MM.1S (cell line): ENCODE data around the gene RAB25.

Experiments used
- DNase-seq: peaks from one replicate; pipeline ENCODE4 v3.0.0-alpha.2; 2015
- H2AFZ ChIP-seq: fragments of 300-600 bp; sonication (generic); 2 replicates; pipeline ENCODE4 v1.6.0; 2016; ENCODE audit warnings: antibody characterized with exemption, low read length
- H3F3A ChIP-seq: fragments of 300-600 bp; sonication (generic); 2 replicates; pipeline ENCODE4 v1.6.1; 2016; ENCODE audit warnings: mild to moderate bottlenecking, antibody characterized with exemption, low read length, moderate library complexity, mixed read lengths; ENCODE audit not compliant: insufficient read depth
- H3K27ac ChIP-seq: fragments of 300-600 bp; sonication (generic); 2 replicates; pipeline ENCODE4 v1.5.1; 2016; ENCODE audit warnings: mild to moderate bottlenecking, low read length
- H3K27me3 ChIP-seq: fragments of 300-600 bp; sonication (generic); replicated peaks from 2 replicates; pipeline ENCODE4 v1.6.0; 2016; ENCODE audit warnings: low read length; ENCODE audit not compliant: insufficient read depth
- H3K36me3 ChIP-seq: fragments of 300-600 bp; sonication (generic); replicated peaks from 2 replicates; pipeline ENCODE4 v1.6.1; 2016; ENCODE audit warnings: mild to moderate bottlenecking, low read length, mixed read lengths; ENCODE audit not compliant: insufficient read depth
- H3K4me1 ChIP-seq: fragments of 300-600 bp; sonication (generic); 2 replicates; pipeline ENCODE4 v1.6.1; 2016; ENCODE audit warnings: low read length, mixed read lengths
- H3K4me2 ChIP-seq: fragments of 300-600 bp; sonication (generic); 2 replicates; pipeline ENCODE4 v1.6.0; 2016; ENCODE audit warnings: low read depth, low read length
- H3K4me3 ChIP-seq: fragments of 300-600 bp; sonication (generic); 2 replicates; pipeline ENCODE4 v1.5.1; 2016; ENCODE audit warnings: low read length, mixed read lengths
- H3K79me2 ChIP-seq: fragments of 300-600 bp; sonication (generic); 2 replicates; pipeline ENCODE4 v1.6.1; 2016; ENCODE audit warnings: mixed run types, low read length, mixed read lengths
- H3K9ac ChIP-seq: fragments of 300-600 bp; sonication (generic); 2 replicates; pipeline ENCODE4 v1.6.1; 2016; ENCODE audit warnings: low read length, mixed read lengths
- H3K9me2 ChIP-seq: fragments of 300-600 bp; sonication (generic); replicated peaks from 2 replicates; pipeline ENCODE4 v1.6.1; 2016; ENCODE audit warnings: mild to moderate bottlenecking, low read length, mixed read lengths; ENCODE audit not compliant: insufficient read depth
- H3K9me3 ChIP-seq: fragments of 300-600 bp; sonication (generic); replicated peaks from 2 replicates; pipeline ENCODE4 v1.6.1; 2016; ENCODE audit warnings: mild to moderate bottlenecking, low read length, mixed read lengths; ENCODE audit not compliant: insufficient read depth
- H4K20me1 ChIP-seq: fragments of 300-600 bp; sonication (generic); 2 replicates; pipeline ENCODE4 v1.6.1; 2016; ENCODE audit warnings: mild to moderate bottlenecking, low read length, moderate library complexity, mixed read lengths; ENCODE audit not compliant: insufficient read depth
- EZH2 ChIP-seq: fragments of 300-600 bp; sonication (generic); optimal IDR thresholded peaks from 2 replicates; pipeline ENCODE3; 2017; ENCODE audit warnings: low read depth, mild to moderate bottlenecking, antibody characterized with exemption, low read length, mixed read lengths
- EZH2phosphoT487 ChIP-seq: fragments of 300-600 bp; sonication (generic); IDR thresholded peaks from 2 replicates; pipeline ENCODE4 v1.6.1; 2018; ENCODE audit warnings: antibody characterized with exemption, low read length
- TF ChIP-seq, protein P1 (sequence below): fragments of 300-600 bp; sonication (generic); IDR thresholded peaks from 2 replicates; pipeline ENCODE4 v1.5.1; 2016; ENCODE audit warnings: antibody characterized with exemption, low read length, mixed read lengths

RAB25 gene

DNA sequence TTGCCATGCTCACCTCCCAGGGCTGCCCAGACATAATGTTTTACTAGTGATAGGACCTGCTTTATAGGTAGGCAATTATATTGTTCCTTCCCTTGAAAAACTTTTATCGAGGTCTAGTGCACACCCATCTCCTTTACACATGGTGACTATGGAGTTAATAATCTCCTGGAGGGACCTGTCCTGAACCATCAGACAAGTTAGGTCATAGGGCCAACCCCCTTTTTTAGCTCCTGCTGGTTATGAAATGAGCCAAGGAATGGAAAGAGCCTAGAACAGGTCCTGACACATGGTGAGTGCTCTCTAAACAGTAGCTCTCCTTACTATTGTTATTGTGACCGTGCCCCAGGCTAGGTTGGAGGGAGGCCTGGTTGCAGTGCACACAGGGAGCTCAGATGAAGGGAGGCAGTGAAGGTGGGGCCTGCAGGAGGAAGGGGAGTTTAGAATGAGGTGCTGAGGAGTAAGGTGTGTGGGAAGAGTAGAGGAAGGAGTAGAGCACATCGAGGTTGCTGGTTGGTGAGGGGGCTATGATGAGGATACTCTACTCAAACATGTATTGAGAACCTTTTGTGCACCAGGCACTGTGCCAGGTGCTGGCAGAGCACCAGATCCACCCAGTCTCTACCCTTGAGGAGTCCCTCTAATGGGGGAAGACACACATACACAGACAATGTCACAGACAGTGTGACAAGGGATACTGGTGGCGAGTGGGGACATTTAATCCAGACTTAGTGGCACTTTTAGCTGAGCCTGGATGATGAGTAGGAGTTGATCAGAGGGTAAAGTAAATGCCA, 39.4 kb downstream of the RAB25 start:
- no peak overlapping the region for H3K4me3 ChIP-seq
- no peak overlapping the region for H3K27ac ChIP-seq
- H3K36me3 ChIP-seq, result no peaks in the 10 kb centered on the region
- no peak for DNase-seq
- H3K9me3 ChIP-seq, result no peaks in the 10 kb centered on the region
- no peaks in the 10 kb centered on the region for H3K9me2 ChIP-seq
- H3K79me2 ChIP-seq, result no peaks in the 10 kb centered on the region
- no peak overlapping the region for H3K4me2 ChIP-seq
- H3F3A ChIP-seq, result peaks cover 4% of the 10 kb centered on the region; the same call in 1 of the 2 replicates
- no peaks in the 10 kb centered on the region for H3K27me3 ChIP-seq
- H2AFZ ChIP-seq, result no peak overlapping the region
- H3K4me1 ChIP-seq, result peaks cover 19% of the 10 kb centered on the region
- TF ChIP-seq, protein P1, sequence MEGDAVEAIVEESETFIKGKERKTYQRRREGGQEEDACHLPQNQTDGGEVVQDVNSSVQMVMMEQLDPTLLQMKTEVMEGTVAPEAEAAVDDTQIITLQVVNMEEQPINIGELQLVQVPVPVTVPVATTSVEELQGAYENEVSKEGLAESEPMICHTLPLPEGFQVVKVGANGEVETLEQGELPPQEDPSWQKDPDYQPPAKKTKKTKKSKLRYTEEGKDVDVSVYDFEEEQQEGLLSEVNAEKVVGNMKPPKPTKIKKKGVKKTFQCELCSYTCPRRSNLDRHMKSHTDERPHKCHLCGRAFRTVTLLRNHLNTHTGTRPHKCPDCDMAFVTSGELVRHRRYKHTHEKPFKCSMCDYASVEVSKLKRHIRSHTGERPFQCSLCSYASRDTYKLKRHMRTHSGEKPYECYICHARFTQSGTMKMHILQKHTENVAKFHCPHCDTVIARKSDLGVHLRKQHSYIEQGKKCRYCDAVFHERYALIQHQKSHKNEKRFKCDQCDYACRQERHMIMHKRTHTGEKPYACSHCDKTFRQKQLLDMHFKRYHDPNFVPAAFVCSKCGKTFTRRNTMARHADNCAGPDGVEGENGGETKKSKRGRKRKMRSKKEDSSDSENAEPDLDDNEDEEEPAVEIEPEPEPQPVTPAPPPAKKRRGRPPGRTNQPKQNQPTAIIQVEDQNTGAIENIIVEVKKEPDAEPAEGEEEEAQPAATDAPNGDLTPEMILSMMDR, result no peak
- TF ChIP-seq EZH2 (no peak), EZH2phosphoT487 (no peak)
- no peaks in the 10 kb centered on the region for H4K20me1 ChIP-seq
- H3K9ac ChIP-seq, result no peak overlapping the region

DNA sequence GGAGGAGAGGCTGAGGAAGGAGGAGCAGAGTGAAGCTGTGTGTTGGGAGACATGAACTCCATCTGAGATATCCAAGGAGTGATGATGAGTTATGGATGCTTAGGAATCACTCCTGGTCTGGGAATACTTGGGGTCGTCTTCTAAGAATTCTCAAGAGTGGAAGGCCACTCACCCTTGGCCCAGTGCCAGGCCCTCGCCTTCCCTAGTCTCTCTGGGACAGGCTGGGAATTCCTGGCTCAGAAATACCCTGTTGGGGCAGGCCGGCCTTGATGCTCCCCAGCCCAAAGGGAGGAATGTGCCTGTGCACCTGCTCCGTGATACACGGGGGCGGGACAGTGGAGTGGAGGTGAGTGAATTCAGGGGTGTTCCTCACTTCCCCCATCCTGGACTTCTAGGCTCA, 40.9 kb downstream of the RAB25 start:
- H3K36me3 ChIP-seq, result no peaks in the 10 kb centered on the region
- H3K4me2 ChIP-seq, result no peak overlapping the region
- peaks cover 12% of the 10 kb centered on the region; the same call in 1 of the 2 replicates for H3F3A ChIP-seq
- H3K4me3 ChIP-seq, result no peak overlapping the region
- H3K27me3 ChIP-seq, result no peaks in the 10 kb centered on the region
- TF ChIP-seq EZH2 (no peak), EZH2phosphoT487 (no peak)
- TF ChIP-seq, protein P1, result no peak
- DNase-seq, result no peak
- H3K9me2 ChIP-seq, result no peaks in the 10 kb centered on the region
- no peaks in the 10 kb centered on the region for H4K20me1 ChIP-seq
- no peak overlapping the region for H3K27ac ChIP-seq
- peaks cover 18% of the 10 kb centered on the region for H3K4me1 ChIP-seq
- H3K9ac ChIP-seq, result no peak overlapping the region
- H3K79me2 ChIP-seq, result no peaks in the 10 kb centered on the region
- no peak overlapping the region for H2AFZ ChIP-seq
- H3K9me3 ChIP-seq, result no peaks in the 10 kb centered on the region

DNA sequence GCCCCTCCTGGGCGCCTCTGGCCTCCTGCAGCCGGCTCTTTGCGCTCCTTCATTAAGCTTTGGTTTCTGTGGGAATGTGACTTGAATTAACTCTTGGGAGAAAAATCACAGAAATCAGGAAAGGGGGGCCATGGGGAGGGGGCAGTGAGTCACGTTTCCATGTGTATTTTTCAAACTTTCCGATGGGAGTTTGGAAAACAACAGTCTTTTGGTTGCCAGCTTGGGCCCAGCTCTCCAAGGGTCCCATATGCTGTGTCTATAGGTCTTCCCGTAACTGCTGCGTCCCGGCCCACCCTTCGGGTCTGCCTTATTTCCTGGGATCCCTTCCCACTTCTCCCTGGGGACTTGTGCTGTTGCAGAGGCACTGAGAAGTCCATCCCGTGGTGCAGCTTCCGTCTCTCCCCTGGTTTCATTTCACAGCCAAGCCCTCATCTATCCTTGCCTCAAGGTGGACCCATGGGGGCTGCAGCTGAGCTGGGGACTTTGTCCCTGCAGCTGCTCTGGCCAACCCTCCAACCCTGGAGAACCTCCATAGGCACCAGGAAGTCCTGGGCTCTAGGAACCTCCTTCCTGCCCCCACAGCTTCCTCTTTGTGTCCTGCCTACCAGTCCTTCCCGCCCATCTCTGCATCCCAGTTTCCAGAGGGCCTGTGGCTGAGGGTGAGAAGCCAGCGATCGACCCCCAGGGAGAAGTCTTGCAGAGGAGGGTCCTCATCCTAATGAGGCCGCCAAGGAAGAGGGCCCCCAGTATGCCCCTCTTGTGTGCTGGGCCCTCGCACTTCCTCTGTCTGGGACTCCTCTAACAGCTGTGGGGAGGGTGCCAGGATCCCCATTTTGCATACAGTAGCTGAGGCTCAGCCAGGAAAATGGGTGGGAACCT, 41.9 kb downstream of the RAB25 start:
- Histone ChIP-seq H3K79me2 (no peaks in the 10 kb centered on the region), H3K27me3 (no peaks in the 10 kb centered on the region), H2AFZ (no peak overlapping the region), H3K4me3 (no peak overlapping the region), H3K27ac (no peak overlapping the region), H3K9ac (no peak overlapping the region), H3K4me2 (no peak overlapping the region), H3K4me1 (peaks cover 17% of the 10 kb centered on the region), H4K20me1 (no peaks in the 10 kb centered on the region), H3K9me2 (no peaks in the 10 kb centered on the region), H3K9me3 (no peaks in the 10 kb centered on the region), H3K36me3 (no peaks in the 10 kb centered on the region), H3F3A (peaks cover 17% of the 10 kb centered on the region; the same call in 1 of the 2 replicates)
- DNase-seq, result no peak
- TF ChIP-seq EZH2phosphoT487 (no peak), EZH2 (no peak)
- TF ChIP-seq, protein P1, result no peak
